ENCODE measurements around the gene YAE1. TPM values are rescaled to one million over a fixed set of nuclear protein-coding genes. Genes with fewer than 3 reads are reported as not detected.

Gene YAE1
- total RNA-seq, 1 donor from 2014 or later, result 79.3 TPM

DNA sequence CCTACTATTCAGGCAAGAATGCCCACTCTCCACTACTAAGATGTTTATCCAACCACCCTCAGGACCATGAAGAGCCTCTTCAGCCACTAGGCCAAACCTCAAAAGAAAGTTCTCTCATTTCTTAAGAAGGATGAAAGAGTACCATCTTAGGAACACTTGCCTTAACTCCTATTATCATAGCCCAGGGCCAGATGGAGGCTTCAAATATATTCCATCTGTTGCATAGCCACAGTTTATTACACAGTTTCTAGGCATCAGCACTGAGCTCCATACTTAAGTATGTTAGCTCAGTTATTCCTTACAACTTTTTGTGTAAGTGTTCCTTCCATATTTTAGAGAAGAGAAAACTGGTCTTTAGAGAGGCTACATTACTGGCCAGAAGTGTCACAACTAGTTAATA is 37.4 kb upstream of the YAE1 start:
- H3K4me3 ChIP-seq, result no peak overlapping the region
- no peak overlapping the region for H3K4me2 ChIP-seq
- H3K9me3 Mint-ChIP-seq, result no peaks in the 10 kb centered on the region
- H4K20me1 ChIP-seq (ENCODE audit: low read depth), result no peaks in the 10 kb centered on the region
- H3K9ac ChIP-seq, result no peak overlapping the region
- H3K27ac ChIP-seq, result no peak overlapping the region
- no peaks in the 10 kb centered on the region for H3K36me3 Mint-ChIP-seq
- H3K4me1 Mint-ChIP-seq, result peaks cover 37% of the 10 kb centered on the region
- H3K4me1 ChIP-seq, result peaks cover 25% of the 10 kb centered on the region
- no peaks in the 10 kb centered on the region for H3K27me3 ChIP-seq
- TF ChIP-seq, protein P1, sequence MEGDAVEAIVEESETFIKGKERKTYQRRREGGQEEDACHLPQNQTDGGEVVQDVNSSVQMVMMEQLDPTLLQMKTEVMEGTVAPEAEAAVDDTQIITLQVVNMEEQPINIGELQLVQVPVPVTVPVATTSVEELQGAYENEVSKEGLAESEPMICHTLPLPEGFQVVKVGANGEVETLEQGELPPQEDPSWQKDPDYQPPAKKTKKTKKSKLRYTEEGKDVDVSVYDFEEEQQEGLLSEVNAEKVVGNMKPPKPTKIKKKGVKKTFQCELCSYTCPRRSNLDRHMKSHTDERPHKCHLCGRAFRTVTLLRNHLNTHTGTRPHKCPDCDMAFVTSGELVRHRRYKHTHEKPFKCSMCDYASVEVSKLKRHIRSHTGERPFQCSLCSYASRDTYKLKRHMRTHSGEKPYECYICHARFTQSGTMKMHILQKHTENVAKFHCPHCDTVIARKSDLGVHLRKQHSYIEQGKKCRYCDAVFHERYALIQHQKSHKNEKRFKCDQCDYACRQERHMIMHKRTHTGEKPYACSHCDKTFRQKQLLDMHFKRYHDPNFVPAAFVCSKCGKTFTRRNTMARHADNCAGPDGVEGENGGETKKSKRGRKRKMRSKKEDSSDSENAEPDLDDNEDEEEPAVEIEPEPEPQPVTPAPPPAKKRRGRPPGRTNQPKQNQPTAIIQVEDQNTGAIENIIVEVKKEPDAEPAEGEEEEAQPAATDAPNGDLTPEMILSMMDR (IDR thresholded peaks at IDR 0.05), result no peak
- no peak for TF ChIP-seq EZH2phosphoT487 (IDR thresholded peaks at IDR 0.05)
- no peak for TF ChIP-seq EZH2 (IDR thresholded peaks at IDR 0.05)
- no peak overlapping the region for H3K27ac Mint-ChIP-seq
- no peaks in the 10 kb centered on the region for H3K9me3 ChIP-seq (ENCODE audit: low read depth)
- DNase-seq (ENCODE audit: low spot score), result no peak
- H3K4me3 Mint-ChIP-seq, result no peak overlapping the region
- peaks cover 7% of the 10 kb centered on the region for H3K27me3 Mint-ChIP-seq (ENCODE audit: insufficient read depth, low read depth)
- H3F3A ChIP-seq (ENCODE audit: low read depth), result peaks cover 10% of the 10 kb centered on the region
- H3K79me2 ChIP-seq (ENCODE audit: low read depth), result no peaks in the 10 kb centered on the region
- H3K36me3 ChIP-seq, result no peaks in the 10 kb centered on the region
- no peak overlapping the region for H2AFZ ChIP-seq (replicated peaks)

DNA sequence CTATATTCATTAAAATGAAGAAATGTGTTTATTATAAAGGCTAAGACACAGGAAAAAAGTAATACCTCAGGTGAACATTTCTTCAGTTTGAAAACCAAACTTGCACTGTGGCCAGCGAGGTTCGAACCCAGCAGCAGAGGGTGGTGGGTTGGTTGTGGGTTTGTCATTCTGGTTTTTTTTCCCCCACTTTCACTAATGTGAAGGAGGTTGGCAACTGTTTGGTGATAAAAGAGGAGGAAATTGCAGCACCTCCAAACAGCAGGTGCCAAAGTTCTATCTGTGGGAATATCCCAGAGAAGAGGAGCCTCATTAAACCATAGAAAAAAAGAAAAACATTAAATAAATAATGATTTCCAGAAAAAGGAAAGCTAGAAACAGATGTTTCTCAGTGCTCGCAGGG is 36.6 kb upstream of the YAE1 start:
- H3K27me3 ChIP-seq, result no peaks in the 10 kb centered on the region
- no peak overlapping the region for H3K27ac ChIP-seq
- H3K36me3 ChIP-seq, result no peaks in the 10 kb centered on the region
- no peak overlapping the region for H3K4me2 ChIP-seq
- no peak overlapping the region for H2AFZ ChIP-seq (replicated peaks)
- Mint-ChIP-seq H3K36me3 (no peaks in the 10 kb centered on the region), H3K27ac (no peak overlapping the region), H3K9me3 (no peaks in the 10 kb centered on the region), H3K4me3 (no peak overlapping the region), H3K4me1 (peaks cover 37% of the 10 kb centered on the region), H3K27me3 (ENCODE audit: insufficient read depth, low read depth) (peaks cover 7% of the 10 kb centered on the region)
- H3K9ac ChIP-seq, result no peak overlapping the region
- H3F3A ChIP-seq (ENCODE audit: low read depth), result peaks cover 10% of the 10 kb centered on the region
- peaks cover 25% of the 10 kb centered on the region for H3K4me1 ChIP-seq
- TF ChIP-seq, protein P1 (IDR thresholded peaks at IDR 0.05), result no peak
- TF ChIP-seq EZH2 (IDR thresholded peaks at IDR 0.05) (no peak), EZH2phosphoT487 (IDR thresholded peaks at IDR 0.05) (no peak)
- H4K20me1 ChIP-seq (ENCODE audit: low read depth), result no peaks in the 10 kb centered on the region
- H3K79me2 ChIP-seq (ENCODE audit: low read depth), result no peaks in the 10 kb centered on the region
- H3K9me3 ChIP-seq (ENCODE audit: low read depth), result no peaks in the 10 kb centered on the region
- H3K4me3 ChIP-seq, result no peak overlapping the region
- DNase-seq (ENCODE audit: low spot score), result no peak

DNA sequence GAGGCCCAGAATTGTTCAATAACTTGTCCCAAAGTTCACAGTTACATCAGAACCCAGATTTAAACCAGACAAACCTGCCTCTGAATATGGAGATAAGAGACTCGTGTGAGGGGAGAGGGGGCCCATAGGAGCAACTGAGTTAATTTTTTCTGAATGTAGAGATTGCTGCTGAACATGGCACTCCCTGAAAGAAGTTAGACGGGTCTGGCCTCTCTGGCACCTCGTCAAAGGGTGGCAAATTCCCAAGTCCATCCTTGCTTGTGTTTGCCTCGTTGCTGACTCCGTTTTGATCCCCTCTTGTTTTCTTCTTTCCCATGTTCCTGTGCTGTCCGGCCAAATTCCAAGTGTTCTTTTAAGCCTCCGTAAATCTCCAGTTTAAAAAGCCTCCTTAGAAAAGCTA is 35.2 kb upstream of the YAE1 start:
- H3K4me3 ChIP-seq, result no peak overlapping the region
- no peaks in the 10 kb centered on the region for H3K36me3 ChIP-seq
- Mint-ChIP-seq H3K36me3 (no peaks in the 10 kb centered on the region), H3K4me3 (peak overlapping the region; percentile 3), H3K27ac (peak overlapping the region; percentile 22), H3K9me3 (no peaks in the 10 kb centered on the region), H3K4me1 (peaks cover 37% of the 10 kb centered on the region), H3K27me3 (ENCODE audit: insufficient read depth, low read depth) (peaks cover 7% of the 10 kb centered on the region)
- H2AFZ ChIP-seq (replicated peaks), result peak overlapping the region; percentile 44
- H3K9me3 ChIP-seq (ENCODE audit: low read depth), result no peaks in the 10 kb centered on the region
- no peaks in the 10 kb centered on the region for H3K79me2 ChIP-seq (ENCODE audit: low read depth)
- no peak overlapping the region for H3K27ac ChIP-seq
- H3K9ac ChIP-seq, result no peak overlapping the region
- H4K20me1 ChIP-seq (ENCODE audit: low read depth), result no peaks in the 10 kb centered on the region
- H3F3A ChIP-seq (ENCODE audit: low read depth), result peaks cover 10% of the 10 kb centered on the region
- no peaks in the 10 kb centered on the region for H3K27me3 ChIP-seq
- H3K4me2 ChIP-seq, result peak overlapping the region; percentile 17
- no peak for DNase-seq (ENCODE audit: low spot score)
- TF ChIP-seq EZH2 (IDR thresholded peaks at IDR 0.05), result no peak
- TF ChIP-seq EZH2phosphoT487 (IDR thresholded peaks at IDR 0.05), result no peak
- TF ChIP-seq, protein P1 (IDR thresholded peaks at IDR 0.05), result no peak
- H3K4me1 ChIP-seq, result peaks cover 25% of the 10 kb centered on the region
